VCaP (cell line): ENCODE measurements around the gene TEFM.
"Not testable (repeated sequence)": the region's sequence is repeated elsewhere in the genome, so short reads cannot be mapped to it uniquely, and the experiment has no call there.

Experiments
- H3K27ac ChIP-seq: fragments of 450-650 bp; 2 replicates; pipeline ENCODE4 v1.5.1; 2017
- CTCF ChIP-seq: fragments of 450-650 bp; conservative IDR thresholded peaks from 2 replicates; pipeline ENCODE4 v1.5.1; 2017; ENCODE audit warnings: mild to moderate bottlenecking, moderate library complexity

The TEFM gene

GRCh38 chr17:30920282-30920681 is 14.2 kb upstream of the TEFM start:
- no peak overlapping the region for H3K27ac ChIP-seq

GRCh38 chr17:30917050-30917449 is 11.0 kb upstream of the TEFM start:
- no peak for TF ChIP-seq CTCF

More at GRCh38 chr17:30920282-30920681, 14.2 kb upstream of the TEFM start:
- TF ChIP-seq CTCF, result no peak

GRCh38 chr17:30915833-30916611 is 10.0 kb upstream of the TEFM start:
- TF ChIP-seq CTCF, result no peak
- H3K27ac ChIP-seq, result no peak overlapping the region

More at GRCh38 chr17:30917050-30917449, 11.0 kb upstream of the TEFM start:
- H3K27ac ChIP-seq, result no peak overlapping the region

- no peak for TF ChIP-seq CTCF
Measured at GRCh38 chr17:30913955-30914354, 7.9 kb upstream of the TEFM start.

GRCh38 chr17:30910151-30910550 is 4.1 kb upstream of the TEFM start:
- H3K27ac ChIP-seq, result not testable (repeated sequence)

More at GRCh38 chr17:30913955-30914354, 7.9 kb upstream of the TEFM start:
- H3K27ac ChIP-seq, result no peak overlapping the region

- TF ChIP-seq CTCF, result no peak
- H3K27ac ChIP-seq, result no peak overlapping the region
Measured at GRCh38 chr17:30908717-30909420, 2.8 kb upstream of the TEFM start.

GRCh38 chr17:30905742-30906100 is 317 bp downstream of the TEFM start:
- peak overlapping the region; percentile 93 for H3K27ac ChIP-seq
- TF ChIP-seq CTCF, result no peak

GRCh38 chr17:30897311-30897710 is 8.7 kb downstream of the TEFM start:
- H3K27ac ChIP-seq, result no peak overlapping the region
- TF ChIP-seq CTCF, result no peak
